ENCODE measurements around the gene DISC1. TPM values are rescaled to one million over a fixed set of nuclear protein-coding genes. Genes with fewer than 3 reads are reported as not detected.

Gene DISC1
- total RNA-seq, 2 experiments from 2014 or later: 19.8 to 20.0 TPM

DNA sequence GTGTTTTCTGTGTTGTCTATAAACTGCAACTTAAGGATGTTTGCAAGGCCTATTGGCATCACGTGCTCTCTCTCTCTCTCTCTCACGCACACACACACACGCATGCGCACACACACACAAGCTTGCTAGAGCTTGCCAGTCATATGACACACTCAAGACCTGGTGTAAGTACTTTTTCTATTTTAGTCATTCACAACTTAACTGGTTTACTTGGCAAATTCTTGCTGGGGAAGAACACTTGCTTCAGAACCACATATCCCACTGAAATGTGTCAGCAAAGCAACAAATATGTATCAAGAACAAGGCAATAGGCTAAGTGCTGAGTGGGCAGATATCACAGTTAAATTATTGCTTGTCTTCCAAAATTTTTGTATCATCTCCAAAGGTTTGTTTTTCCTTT lies 107.8 kb downstream of the DISC1 start:
- H3K27me3 Mint-ChIP-seq: no peaks in the 10 kb centered on the region
- ATAC-seq (ENCODE audit: poor library complexity): no peak

DNA sequence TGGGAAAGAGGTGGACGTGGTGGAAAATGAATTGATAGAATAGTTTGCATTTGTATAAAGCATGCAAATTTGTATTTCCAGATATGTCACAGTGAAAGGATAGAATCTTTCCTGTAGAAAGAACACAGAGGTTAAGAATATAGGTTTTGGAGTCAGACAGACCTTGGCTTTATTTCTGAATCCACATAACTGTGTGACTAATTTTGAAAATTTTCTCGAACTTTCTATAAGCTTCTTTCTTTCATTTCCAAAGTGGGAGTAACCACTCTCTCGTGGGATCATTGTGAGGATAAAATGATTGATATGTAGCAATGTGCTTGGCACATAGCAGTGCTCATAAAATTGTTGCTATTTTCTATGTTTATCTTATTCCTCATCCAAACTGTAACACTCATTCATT lies 108.8 kb downstream of the DISC1 start:
- TF ChIP-seq, protein P1, sequence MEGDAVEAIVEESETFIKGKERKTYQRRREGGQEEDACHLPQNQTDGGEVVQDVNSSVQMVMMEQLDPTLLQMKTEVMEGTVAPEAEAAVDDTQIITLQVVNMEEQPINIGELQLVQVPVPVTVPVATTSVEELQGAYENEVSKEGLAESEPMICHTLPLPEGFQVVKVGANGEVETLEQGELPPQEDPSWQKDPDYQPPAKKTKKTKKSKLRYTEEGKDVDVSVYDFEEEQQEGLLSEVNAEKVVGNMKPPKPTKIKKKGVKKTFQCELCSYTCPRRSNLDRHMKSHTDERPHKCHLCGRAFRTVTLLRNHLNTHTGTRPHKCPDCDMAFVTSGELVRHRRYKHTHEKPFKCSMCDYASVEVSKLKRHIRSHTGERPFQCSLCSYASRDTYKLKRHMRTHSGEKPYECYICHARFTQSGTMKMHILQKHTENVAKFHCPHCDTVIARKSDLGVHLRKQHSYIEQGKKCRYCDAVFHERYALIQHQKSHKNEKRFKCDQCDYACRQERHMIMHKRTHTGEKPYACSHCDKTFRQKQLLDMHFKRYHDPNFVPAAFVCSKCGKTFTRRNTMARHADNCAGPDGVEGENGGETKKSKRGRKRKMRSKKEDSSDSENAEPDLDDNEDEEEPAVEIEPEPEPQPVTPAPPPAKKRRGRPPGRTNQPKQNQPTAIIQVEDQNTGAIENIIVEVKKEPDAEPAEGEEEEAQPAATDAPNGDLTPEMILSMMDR (IDR thresholded peaks at IDR 0.05): no peak
- H3K9me3 ChIP-seq (ENCODE audit: control insufficient read depth in 1 of 2, insufficient read depth in 1 of 2, low read length in 2 of 2): peaks cover 0 to 12% of the 10 kb centered on the region in 2 experiments
- Mint-ChIP-seq H3K4me3 (no peak overlapping the region), H3K4me1 (ENCODE audit: low read depth) (peaks cover 5% of the 10 kb centered on the region), H3K36me3 (ENCODE audit: low read depth) (peaks cover 23% of the 10 kb centered on the region), H3K27ac (no peak overlapping the region), H3K9me3 (no peaks in the 10 kb centered on the region), H3K27me3 (no peaks in the 10 kb centered on the region)
- H3K4me3 ChIP-seq (ENCODE audit: low read length): no peak overlapping the region
- intact Hi-C loops (cut with DNase I, micrococcal nuclease): no loop called here
- ATAC-seq (ENCODE audit: poor library complexity) (no peak), DNase-seq (no peak)
- ChIA-PET CTCF (no interaction called here), POLR2A (no interaction called here)
- no peaks in the 10 kb centered on the region for H3K36me3 ChIP-seq (ENCODE audit: insufficient read depth, low read length)
- H3K27ac ChIP-seq (ENCODE audit: low read depth in 1 of 2, low read length in 2 of 2): no peak overlapping the region
- H3K27me3 ChIP-seq (ENCODE audit: control insufficient read depth in 1 of 2, insufficient read depth in 2 of 2, low read length in 2 of 2): no peaks in the 10 kb centered on the region
- H3K4me1 ChIP-seq (ENCODE audit: insufficient read depth, low read length): no peaks in the 10 kb centered on the region

More for the DNA sequence above, 107.8 kb downstream of the DISC1 start:
- CTCF ChIA-PET: no interaction called here
- H3K27ac Mint-ChIP-seq: no peak overlapping the region
- intact Hi-C loops (cut with DNase I, micrococcal nuclease): no loop called here
- no peak for DNase-seq
- Histone ChIP-seq H3K36me3 (ENCODE audit: insufficient read depth, low read length) (no peaks in the 10 kb centered on the region), H3K27ac (ENCODE audit: low read depth in 1 of 2, low read length in 2 of 2) (no peak overlapping the region), H3K4me3 (ENCODE audit: low read length) (no peak overlapping the region), H3K9me3 (ENCODE audit: control insufficient read depth in 1 of 2, insufficient read depth in 1 of 2, low read length in 2 of 2) (peaks cover 0 to 12% of the 10 kb centered on the region in 2 experiments), H3K4me1 (ENCODE audit: insufficient read depth, low read length) (no peaks in the 10 kb centered on the region), H3K27me3 (ENCODE audit: control insufficient read depth in 1 of 2, insufficient read depth in 2 of 2, low read length in 2 of 2) (no peaks in the 10 kb centered on the region)
- no peaks in the 10 kb centered on the region for H3K9me3 Mint-ChIP-seq
- no peak overlapping the region for H3K4me3 Mint-ChIP-seq
- H3K4me1 Mint-ChIP-seq (ENCODE audit: low read depth): peaks cover 5% of the 10 kb centered on the region
- H3K36me3 Mint-ChIP-seq (ENCODE audit: low read depth): peaks cover 13% of the 10 kb centered on the region
- TF ChIP-seq, protein P1 (IDR thresholded peaks at IDR 0.05): no peak
- POLR2A ChIA-PET: no interaction called here

GRCh38 chr1:231735941-231736340 lies 109.4 kb downstream of the DISC1 start:
- Histone ChIP-seq H3K4me1 (ENCODE audit: insufficient read depth, low read length) (no peaks in the 10 kb centered on the region), H3K9me3 (ENCODE audit: control insufficient read depth in 1 of 2, insufficient read depth in 1 of 2, low read length in 2 of 2) (peaks cover 0 to 12% of the 10 kb centered on the region in 2 experiments), H3K4me3 (ENCODE audit: low read length) (no peak overlapping the region), H3K27ac (ENCODE audit: low read depth in 1 of 2, low read length in 2 of 2) (no peak overlapping the region), H3K27me3 (ENCODE audit: control insufficient read depth in 1 of 2, insufficient read depth in 2 of 2, low read length in 2 of 2) (no peaks in the 10 kb centered on the region), H3K36me3 (ENCODE audit: insufficient read depth, low read length) (no peaks in the 10 kb centered on the region)
- TF ChIP-seq, protein P1 (IDR thresholded peaks at IDR 0.05): no peak
- ATAC-seq (ENCODE audit: poor library complexity) (no peak), DNase-seq (no peak)
- no peaks in the 10 kb centered on the region for H3K9me3 Mint-ChIP-seq
- peaks cover 5% of the 10 kb centered on the region for H3K4me1 Mint-ChIP-seq (ENCODE audit: low read depth)
- peaks cover 26% of the 10 kb centered on the region for H3K36me3 Mint-ChIP-seq (ENCODE audit: low read depth)
- POLR2A ChIA-PET: no interaction called here
- no peak overlapping the region for H3K27ac Mint-ChIP-seq
- H3K4me3 Mint-ChIP-seq: no peak overlapping the region
- intact Hi-C loops (cut with DNase I, micrococcal nuclease): no loop called here
- no peaks in the 10 kb centered on the region for H3K27me3 Mint-ChIP-seq
- CTCF ChIA-PET: no interaction called here

Data from CD4-positive, alpha-beta T cell (primary cell).